Embryonic facial prominence (tissue), 1 donor: ENCODE measurements around the gene GARNL3.

Source experiments
- DNase-seq: peaks from one replicate; pipeline ENCODE4 v3.0.0-alpha.2; 2016; ENCODE audit errors: extremely low spot score

Gene GARNL3

GRCh38 chr9:127264462-127265219, at the start of gene GARNL3:
GARNL3 (plus strand) TSS chr9:127264774; CDS start chr9:127264878, 104 bp downstream.
- DNase-seq: no peak

DNA sequence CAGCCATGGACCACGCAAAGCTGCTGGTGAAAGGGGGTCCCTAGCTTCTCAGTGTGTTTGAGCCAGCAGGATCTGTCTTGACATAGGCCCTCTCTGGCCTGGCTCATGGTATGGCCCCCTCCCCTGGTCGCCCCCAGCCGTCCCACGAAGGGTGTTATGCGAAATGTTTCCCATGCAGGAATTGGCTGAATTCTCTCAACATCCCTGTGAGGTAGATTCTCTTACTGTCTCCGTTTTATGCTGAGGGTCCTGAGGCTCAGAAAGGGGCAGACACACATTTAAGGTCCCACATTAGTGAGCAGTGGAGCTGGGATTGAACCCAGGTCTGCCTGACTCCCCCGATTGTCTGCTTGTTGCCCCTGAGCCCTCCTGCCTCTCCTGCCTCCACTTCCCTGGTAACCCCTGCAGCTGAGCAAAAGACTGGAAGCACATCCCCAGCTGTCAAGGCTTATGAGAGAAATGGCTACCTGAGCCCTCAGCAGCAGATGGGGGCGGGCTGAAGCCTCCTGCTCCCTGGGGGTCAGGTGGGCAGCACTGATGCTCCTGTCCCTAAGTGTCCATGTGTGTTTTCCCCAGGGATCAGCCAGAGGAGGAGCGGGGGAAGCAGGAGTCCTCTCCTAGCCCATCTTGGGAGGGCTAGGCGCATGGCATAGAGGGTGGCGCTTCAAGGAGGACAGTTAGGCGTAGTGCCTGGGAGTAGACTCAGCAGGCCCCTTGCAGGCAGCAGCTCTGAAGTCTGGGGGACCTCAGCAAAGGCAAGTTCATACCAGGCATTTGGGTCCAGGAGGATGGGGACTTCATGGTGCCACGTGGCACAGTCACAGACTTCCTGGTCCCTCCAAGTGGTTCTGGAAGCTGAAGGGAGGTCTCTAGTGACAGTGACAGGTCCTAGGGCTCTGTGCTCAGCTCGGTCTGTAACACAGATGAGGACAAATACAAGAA, 49.0 kb upstream of the GARNL3 start:
- DNase-seq: no peak

DNA sequence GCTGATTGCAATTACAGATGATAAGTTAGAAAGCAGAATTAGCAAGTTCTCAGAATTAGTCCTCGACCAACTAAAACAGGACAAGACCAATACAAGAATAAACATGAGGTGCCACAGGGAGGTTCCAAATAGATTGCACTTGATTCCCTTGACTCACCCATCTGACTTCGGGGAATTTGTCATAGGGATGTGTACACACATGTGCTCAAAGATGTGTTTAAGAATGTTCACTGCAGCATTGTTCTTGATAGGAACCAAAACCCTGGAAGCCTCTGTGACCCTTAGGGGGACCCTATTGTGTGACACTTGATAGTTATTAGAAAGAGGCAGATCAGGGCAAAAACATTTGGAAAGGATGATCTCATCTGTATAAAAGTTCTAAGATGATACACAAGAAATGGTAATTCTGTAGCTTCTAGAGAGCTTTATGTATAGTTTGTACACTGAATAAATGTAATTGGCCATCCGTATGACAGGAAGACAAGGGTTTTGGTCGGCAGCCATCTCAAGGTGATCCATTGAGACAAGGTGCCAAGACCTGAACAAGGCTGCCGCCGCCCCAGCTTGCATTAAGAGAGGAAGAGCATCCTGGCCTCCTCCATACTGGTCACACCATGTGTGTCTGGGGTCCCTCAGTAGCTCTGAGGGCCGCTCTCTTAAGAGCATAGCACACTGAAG, 48.2 kb upstream of the GARNL3 start:
- DNase-seq: no peak

GRCh38 chr9:127216888-127217217, 47.7 kb upstream of the GARNL3 start:
- DNase-seq: no peak

DNA sequence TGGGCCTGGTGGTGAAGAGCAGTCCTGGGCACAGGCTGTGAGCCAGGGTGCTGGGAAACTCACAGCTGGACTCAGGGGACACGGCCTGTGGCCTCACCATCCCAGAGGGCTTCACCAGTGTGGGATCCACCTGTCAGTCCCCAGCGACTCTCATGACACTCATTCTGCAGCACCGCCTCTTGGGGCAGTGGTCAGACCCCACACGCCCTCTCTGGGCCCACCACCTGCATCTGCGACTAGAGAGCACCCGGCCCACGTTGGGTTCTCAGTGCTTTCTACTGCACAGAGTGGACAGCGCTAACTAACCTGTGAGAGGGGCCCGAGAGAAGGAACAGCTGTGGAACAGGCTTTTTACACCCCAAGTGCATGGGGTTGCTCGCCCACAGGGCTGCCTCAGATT, 45.8 kb upstream of the GARNL3 start:
- DNase-seq: no peak

GRCh38 chr9:127219520-127219919, 45.1 kb upstream of the GARNL3 start:
- DNase-seq: no peak

DNA sequence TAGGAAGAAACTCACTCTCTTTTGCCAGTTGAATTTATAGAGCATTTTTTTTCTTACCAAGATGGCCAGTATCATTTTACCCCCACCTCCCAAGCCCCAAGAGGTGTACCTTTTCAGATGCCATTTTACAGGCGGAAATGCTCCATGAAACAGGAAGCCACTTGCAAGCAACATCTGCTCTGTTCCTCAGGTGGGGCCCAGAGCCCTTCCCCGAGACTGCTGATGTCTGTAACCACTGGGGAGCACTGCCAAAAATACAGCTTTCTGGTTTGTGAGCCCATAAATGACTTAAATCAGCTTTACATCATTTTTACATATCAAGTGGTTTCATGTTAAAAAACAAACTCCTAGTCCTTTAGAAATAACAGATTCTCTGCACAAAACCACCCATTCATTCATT, 42.9 kb upstream of the GARNL3 start:
- DNase-seq: no peak

DNA sequence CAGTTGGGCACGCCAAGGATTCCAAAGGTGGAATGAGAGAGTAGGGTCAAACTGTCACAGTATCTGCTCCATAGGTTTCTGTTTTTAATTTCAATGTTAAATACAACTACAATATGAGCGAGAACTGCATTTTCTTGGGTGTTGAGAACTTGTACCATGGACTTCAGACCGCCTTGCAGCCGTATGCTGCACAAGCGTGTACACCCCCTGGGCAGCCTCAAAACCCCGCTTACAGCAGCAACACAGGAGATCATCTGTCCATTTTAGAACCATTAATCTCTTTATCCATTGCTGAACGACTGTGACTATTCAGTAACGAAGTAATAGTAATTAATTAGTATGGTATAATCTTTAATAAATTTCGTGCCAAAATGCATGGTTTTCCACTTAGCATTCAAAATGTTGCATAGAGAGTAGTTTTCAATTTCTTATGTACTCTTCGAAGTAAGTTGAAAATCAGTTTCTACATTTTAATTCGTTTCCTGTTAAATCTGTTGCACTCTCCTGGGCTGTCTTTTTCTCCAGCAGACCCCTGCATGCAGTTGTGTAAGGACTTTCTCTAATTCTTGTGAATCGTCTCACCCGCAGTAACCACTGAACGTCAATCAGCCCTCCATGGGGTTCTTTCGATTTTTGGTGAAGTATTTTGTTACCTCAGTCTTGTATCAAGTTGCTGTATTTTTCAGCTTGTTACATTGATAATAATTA, 42.0 kb upstream of the GARNL3 start:
- DNase-seq: no peak

DNA sequence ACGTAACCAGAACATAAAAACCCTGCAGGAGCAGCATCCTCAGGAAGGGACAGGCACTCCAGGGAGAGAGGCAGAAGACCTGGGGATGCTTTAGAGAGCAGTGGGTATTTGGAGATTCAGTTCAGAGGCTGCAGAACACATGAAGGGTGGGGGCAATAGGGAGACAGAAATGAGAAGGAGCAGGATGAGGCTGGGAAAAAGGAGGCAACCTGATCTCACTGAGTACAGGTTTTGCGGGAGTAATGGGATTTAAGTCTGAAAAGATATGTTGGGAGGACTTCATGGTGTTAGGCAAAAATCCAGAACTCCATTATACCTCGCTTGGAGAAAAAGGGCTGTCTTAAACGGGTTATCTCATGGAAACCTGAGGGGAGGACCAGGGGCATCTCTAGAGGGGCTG, 41.3 kb upstream of the GARNL3 start:
- DNase-seq: no peak

GRCh38 chr9:127223810-127224177, 40.8 kb upstream of the GARNL3 start:
- no peak for DNase-seq

DNA sequence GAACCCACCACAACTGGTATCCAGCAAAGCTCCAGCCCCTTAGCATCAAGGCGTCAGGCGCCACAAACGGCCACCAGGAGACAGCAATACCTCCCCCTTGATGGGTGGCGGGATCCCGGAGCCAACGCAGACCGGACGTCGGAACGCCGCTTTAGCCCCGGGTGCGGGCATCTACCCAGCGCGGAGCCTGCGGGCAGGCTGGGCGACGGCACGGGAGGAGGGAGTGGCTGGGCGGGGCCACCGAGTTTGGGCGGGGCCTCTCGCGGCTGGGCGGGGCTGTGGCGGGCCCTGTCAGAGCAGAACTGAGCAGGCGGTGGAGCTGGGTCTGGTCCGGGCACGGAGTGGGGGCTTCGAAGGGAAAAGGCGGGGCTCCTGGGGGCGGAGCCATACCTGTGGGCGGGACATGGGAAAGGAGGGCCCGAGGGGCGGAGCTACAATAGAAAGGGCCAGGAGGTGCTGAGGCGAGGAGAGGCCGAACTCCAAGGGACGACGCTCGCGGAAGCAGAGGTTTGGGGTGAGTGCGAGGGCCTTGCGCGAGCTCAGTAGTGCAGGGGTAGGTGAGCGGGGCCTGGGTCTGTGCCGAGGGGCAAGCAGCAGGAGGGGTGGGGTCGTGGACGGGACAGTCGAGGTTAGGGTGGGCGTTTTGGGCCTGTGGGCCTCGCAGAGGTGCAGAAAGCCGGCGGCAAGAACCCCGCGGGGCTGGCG, 40.2 kb upstream of the GARNL3 start:
- peak; percentile 80 for DNase-seq

- DNase-seq: peak; percentile 93
Measured at GRCh38 chr9:127224883-127225739, 39.5 kb upstream of the GARNL3 start.

DNA sequence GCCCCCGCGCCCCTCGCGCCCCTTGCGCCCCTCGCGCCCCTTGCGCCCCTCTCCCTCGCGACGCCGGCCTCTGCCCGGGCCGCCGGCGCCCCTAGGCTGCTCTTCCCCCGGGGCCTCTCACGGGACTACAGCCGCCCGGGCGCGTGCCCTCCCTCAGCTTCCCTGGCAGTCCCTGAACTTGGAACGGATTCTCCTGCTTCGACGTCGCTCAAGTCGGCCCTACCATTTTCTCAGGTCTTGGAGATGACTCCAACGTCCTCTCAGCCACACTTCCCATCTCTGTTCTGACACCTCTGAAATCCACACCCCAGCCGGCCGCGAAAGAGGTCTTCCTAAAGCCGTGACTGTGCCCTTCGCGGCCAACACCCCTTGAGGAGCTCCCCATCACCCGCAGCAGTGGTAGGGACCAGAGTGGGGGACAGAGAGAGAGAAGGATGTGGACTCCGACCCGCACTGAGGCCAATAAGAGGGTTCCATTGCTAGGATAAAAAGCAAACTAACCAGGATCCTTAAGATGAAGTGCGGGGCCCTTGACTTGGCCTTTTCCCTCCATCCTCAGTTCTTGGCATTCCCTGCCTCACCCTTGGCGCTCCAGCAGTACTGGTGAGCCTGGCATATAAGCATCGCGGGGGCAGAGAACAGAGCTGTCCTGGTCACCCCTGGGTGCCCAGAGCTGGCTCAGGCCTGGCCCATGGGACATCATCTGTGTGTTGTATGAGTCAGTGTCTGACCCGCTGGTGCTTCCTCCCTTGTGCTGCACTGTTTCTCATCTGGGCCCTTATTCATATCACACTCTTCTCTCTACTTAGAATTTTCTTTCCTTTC, 38.6 kb upstream of the GARNL3 start:
- DNase-seq: no peak

DNA sequence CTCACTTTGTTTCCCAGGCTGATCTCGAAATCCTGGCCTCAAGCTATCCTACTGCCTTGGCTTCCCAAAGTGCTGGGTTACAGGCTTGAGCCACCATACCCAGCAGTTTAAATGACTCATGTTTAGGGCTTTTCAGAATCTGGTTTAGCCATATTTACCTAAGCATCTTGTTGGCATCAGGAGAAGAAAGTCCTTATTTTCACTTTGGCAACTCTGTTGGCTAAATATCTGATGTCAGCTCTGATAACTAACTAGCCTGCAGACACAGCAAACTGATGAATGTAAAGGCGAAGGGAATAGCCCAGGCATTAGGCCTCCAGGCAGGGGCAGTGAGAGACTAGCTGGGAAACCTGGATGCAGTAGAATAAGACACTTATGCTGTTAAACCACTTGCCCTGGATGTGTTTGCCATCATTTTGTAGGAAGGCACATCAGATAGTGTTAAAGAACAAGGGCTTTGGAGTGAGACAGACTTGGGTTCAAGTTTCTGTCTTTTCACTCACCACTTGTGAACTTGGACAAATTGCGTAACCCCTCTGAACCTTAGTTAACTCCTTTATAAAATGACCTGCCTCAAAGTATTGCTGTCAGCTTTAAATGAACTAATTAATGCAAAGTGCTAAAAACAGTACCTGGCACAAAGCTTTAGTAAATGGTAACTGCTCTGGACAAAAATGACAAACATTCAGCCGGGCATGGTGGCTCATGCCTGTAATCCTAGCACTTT, 34.7 kb upstream of the GARNL3 start:
- DNase-seq: no peak

DNA sequence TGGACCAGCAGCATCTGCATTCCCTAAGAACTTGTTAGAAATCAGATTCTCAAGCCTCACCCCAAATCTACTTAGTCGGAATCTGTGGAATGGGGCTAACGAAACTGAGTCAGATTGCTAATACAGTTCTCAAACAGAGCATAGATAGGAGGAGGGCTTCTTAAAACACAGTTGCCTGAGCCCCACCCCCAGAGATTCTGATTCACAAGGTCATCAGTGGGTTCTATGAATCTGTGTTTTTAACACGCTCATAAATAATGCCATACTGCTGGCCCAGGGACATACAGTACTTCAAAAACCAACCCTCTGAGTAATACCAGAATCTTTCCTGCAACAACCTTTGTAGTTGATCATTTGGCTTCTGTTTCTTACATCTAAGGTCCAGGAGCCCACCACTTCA, 32.9 kb upstream of the GARNL3 start:
- DNase-seq: no peak

GRCh38 chr9:127232833-127233549, 31.6 kb upstream of the GARNL3 start:
- no peak for DNase-seq

GRCh38 chr9:127233550-127233949, 31.0 kb upstream of the GARNL3 start:
- DNase-seq: peak; percentile 49

- no peak for DNase-seq
Measured at GRCh38 chr9:127233989-127234388, 30.6 kb upstream of the GARNL3 start.
